SK-N-SH treated with all-trans-retinoic acid at 6 μM for 48 hours (cell line): Measurements from ENCODE around the gene ARHGAP15.

Source experiments
- ATAC-seq: fragments of 200-7000 bp; cut with Tn5 transposase; 3 replicates; pipeline ENCODE4 v1.9.1; 2020; ENCODE audit warnings: mild to moderate bottlenecking, moderate library complexity
- ARNTL ChIP-seq: fragments of 450-650 bp; formaldehyde crosslinking; IDR thresholded peaks from 2 replicates; pipeline ENCODE4 v1.5.0; 2020; ENCODE audit warnings: low read depth, mild to moderate bottlenecking, moderate library complexity, borderline replicate concordance
- CREB5 ChIP-seq: fragments of 250-450 bp; sonication (Bioruptor Pico); IDR thresholded peaks from 2 replicates; pipeline ENCODE4 v1.5.1; 2020; ENCODE audit warnings: low read depth, mild to moderate bottlenecking, moderate library complexity
- GLIS3 ChIP-seq: fragments of 250-450 bp; sonication (Bioruptor Pico); IDR thresholded peaks from 2 replicates; pipeline ENCODE4 v1.5.0; 2020; ENCODE audit warnings: mild to moderate bottlenecking, moderate library complexity
- ISL1 ChIP-seq: fragments of 250-450 bp; sonication (Bioruptor Pico); IDR thresholded peaks from 2 replicates; pipeline ENCODE4 v2.1.2; 2022; ENCODE audit warnings: mild to moderate bottlenecking, moderate library complexity
- OSR1 ChIP-seq: fragments of 250-450 bp; sonication (Bioruptor Pico); IDR thresholded peaks from 2 replicates; pipeline ENCODE4 v1.8.0; 2022; ENCODE audit warnings: moderate library complexity, mild to moderate bottlenecking, inconsistent platforms
- PATZ1 ChIP-seq: fragments of 250-450 bp; sonication (Bioruptor Pico); IDR thresholded peaks from 2 replicates; pipeline ENCODE4 v1.8.0; 2020; ENCODE audit warnings: mild to moderate bottlenecking, moderate library complexity, borderline replicate concordance
- POU6F1 ChIP-seq: fragments of 250-450 bp; sonication (Bioruptor Pico); IDR thresholded peaks from 2 replicates; pipeline ENCODE4 v1.8.0; 2021; ENCODE audit warnings: low read depth, mild to moderate bottlenecking, moderate library complexity, borderline replicate concordance
- PPARA ChIP-seq: fragments of 250-450 bp; sonication (Bioruptor Pico); IDR thresholded peaks from 2 replicates; pipeline ENCODE4 v1.5.0; 2020; ENCODE audit warnings: mild to moderate bottlenecking, borderline replicate concordance
- RARB ChIP-seq: fragments of 250-450 bp; sonication (Bioruptor Pico); IDR thresholded peaks from 2 replicates; pipeline ENCODE4 v1.8.0; 2021; ENCODE audit warnings: mild to moderate bottlenecking, moderate library complexity
- SNAI2 ChIP-seq: fragments of 250-450 bp; sonication (Bioruptor Pico); IDR thresholded peaks from 2 replicates; pipeline ENCODE4 v1.5.0; 2020; ENCODE audit warnings: mild to moderate bottlenecking, moderate library complexity
- TCF4 ChIP-seq: fragments of 250-450 bp; sonication (Bioruptor Pico); IDR thresholded peaks from 2 replicates; pipeline ENCODE4 v1.8.0; 2021; ENCODE audit warnings: mild to moderate bottlenecking, moderate library complexity, borderline replicate concordance
- ZC3H10 ChIP-seq: fragments of 250-450 bp; sonication (Bioruptor Pico); IDR thresholded peaks from 2 replicates; pipeline ENCODE4 v1.5.1; 2021; ENCODE audit warnings: mild to moderate bottlenecking, moderate library complexity
- ZFP3 ChIP-seq: fragments of 250-450 bp; sonication (Bioruptor Pico); IDR thresholded peaks from 2 replicates; pipeline ENCODE4 v1.5.0; 2020; ENCODE audit warnings: mild to moderate bottlenecking, moderate library complexity
- ZFP30 ChIP-seq: fragments of 450-650 bp; formaldehyde crosslinking; IDR thresholded peaks from 2 replicates; pipeline ENCODE4 v1.5.0; 2022; ENCODE audit warnings: mild to moderate bottlenecking, moderate library complexity
- ZNF565 ChIP-seq: fragments of 450-650 bp; formaldehyde crosslinking; conservative IDR thresholded peaks from 2 replicates; pipeline ENCODE4 v1.5.0; 2020; ENCODE audit warnings: low read depth, mild to moderate bottlenecking, moderate library complexity
- ZNF70 ChIP-seq: fragments of 450-650 bp; formaldehyde crosslinking; IDR thresholded peaks from 2 replicates; pipeline ENCODE4 v1.5.0; 2020; ENCODE audit warnings: mild to moderate bottlenecking, moderate library complexity
- ZNF8 ChIP-seq: fragments of 450-650 bp; formaldehyde crosslinking; IDR thresholded peaks from 2 replicates; pipeline ENCODE4 v1.5.0; 2020; ENCODE audit warnings: mild to moderate bottlenecking, moderate library complexity
- TF ChIP-seq, protein P1 (sequence below): fragments of 250-450 bp; sonication (Bioruptor Pico); IDR thresholded peaks from 2 replicates; pipeline ENCODE4 v1.5.0; 2020; ENCODE audit warnings: mild to moderate bottlenecking, moderate library complexity
- TF ChIP-seq, protein P2 (sequence below): fragments of 250-450 bp; sonication (Bioruptor Pico); IDR thresholded peaks from 2 replicates; pipeline ENCODE4 v1.5.1; 2021; ENCODE audit warnings: mild to moderate bottlenecking, moderate library complexity

Gene ARHGAP15

GRCh38 chr2:143255086-143255485, 125.9 kb downstream of the ARHGAP15 start:
- ATAC-seq, result no peak
- TF ChIP-seq GLIS3 (no peak), ZNF70 (no peak), ZNF8 (CRISPR knock-in tag) (no peak), ISL1 (CRISPR knock-in tag) (no peak), PATZ1 (CRISPR knock-in tag) (no peak)
- TF ChIP-seq, all 23 proteins: peak for 0

DNA sequence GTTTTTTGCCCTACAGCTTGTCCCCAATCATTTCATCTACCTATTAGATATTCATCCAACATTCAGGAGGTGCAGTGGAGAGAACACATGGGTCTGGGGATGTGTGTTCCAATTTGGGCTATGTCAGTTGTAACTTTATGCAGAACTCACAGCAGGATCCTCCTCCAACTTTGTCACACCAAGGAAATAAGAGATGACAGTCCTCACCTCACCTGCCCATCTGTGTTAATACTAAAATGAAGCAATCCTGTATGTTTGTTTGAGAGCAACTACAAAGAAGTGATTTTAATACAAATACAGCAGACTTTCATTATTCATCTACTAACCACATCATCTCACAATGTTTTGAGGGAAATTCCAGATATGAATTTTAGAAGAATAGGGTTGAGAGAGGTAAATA, 126.7 kb downstream of the ARHGAP15 start:
- ATAC-seq, result no peak
- no peak for TF ChIP-seq ZNF565 (CRISPR knock-in tag)
- no peak for TF ChIP-seq POU6F1 (CRISPR knock-in tag)
- TF ChIP-seq OSR1, result no peak
- TF ChIP-seq ZFP3 (CRISPR knock-in tag), result no peak
- TF ChIP-seq PPARA (CRISPR knock-in tag), result no peak
- TF ChIP-seq CREB5, result no peak
- TF ChIP-seq, protein P1, sequence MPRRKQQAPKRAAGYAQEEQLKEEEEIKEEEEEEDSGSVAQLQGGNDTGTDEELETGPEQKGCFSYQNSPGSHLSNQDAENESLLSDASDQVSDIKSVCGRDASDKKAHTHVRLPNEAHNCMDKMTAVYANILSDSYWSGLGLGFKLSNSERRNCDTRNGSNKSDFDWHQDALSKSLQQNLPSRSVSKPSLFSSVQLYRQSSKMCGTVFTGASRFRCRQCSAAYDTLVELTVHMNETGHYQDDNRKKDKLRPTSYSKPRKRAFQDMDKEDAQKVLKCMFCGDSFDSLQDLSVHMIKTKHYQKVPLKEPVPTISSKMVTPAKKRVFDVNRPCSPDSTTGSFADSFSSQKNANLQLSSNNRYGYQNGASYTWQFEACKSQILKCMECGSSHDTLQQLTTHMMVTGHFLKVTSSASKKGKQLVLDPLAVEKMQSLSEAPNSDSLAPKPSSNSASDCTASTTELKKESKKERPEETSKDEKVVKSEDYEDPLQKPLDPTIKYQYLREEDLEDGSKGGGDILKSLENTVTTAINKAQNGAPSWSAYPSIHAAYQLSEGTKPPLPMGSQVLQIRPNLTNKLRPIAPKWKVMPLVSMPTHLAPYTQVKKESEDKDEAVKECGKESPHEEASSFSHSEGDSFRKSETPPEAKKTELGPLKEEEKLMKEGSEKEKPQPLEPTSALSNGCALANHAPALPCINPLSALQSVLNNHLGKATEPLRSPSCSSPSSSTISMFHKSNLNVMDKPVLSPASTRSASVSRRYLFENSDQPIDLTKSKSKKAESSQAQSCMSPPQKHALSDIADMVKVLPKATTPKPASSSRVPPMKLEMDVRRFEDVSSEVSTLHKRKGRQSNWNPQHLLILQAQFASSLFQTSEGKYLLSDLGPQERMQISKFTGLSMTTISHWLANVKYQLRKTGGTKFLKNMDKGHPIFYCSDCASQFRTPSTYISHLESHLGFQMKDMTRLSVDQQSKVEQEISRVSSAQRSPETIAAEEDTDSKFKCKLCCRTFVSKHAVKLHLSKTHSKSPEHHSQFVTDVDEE (CRISPR knock-in tag), result no peak
- no peak for TF ChIP-seq ZNF8 (CRISPR knock-in tag)
- TF ChIP-seq RARB (CRISPR knock-in tag), result no peak
- no peak for TF ChIP-seq TCF4 (CRISPR knock-in tag)
- TF ChIP-seq ARNTL (CRISPR knock-in tag), result no peak
- no peak for TF ChIP-seq ISL1 (CRISPR knock-in tag)
- TF ChIP-seq, protein P2, sequence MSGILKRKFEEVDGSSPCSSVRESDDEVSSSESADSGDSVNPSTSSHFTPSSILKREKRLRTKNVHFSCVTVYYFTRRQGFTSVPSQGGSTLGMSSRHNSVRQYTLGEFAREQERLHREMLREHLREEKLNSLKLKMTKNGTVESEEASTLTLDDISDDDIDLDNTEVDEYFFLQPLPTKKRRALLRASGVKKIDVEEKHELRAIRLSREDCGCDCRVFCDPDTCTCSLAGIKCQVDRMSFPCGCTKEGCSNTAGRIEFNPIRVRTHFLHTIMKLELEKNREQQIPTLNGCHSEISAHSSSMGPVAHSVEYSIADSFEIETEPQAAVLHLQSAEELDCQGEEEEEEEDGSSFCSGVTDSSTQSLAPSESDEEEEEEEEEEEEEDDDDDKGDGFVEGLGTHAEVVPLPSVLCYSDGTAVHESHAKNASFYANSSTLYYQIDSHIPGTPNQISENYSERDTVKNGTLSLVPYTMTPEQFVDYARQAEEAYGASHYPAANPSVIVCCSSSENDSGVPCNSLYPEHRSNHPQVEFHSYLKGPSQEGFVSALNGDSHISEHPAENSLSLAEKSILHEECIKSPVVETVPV (CRISPR knock-in tag), result no peak
- no peak for TF ChIP-seq ZNF70
- no peak for TF ChIP-seq ZC3H10 (CRISPR knock-in tag)
- no peak for TF ChIP-seq PATZ1 (CRISPR knock-in tag)
- TF ChIP-seq SNAI2 (CRISPR knock-in tag), result no peak
- TF ChIP-seq, all 23 proteins: peak for 0

DNA sequence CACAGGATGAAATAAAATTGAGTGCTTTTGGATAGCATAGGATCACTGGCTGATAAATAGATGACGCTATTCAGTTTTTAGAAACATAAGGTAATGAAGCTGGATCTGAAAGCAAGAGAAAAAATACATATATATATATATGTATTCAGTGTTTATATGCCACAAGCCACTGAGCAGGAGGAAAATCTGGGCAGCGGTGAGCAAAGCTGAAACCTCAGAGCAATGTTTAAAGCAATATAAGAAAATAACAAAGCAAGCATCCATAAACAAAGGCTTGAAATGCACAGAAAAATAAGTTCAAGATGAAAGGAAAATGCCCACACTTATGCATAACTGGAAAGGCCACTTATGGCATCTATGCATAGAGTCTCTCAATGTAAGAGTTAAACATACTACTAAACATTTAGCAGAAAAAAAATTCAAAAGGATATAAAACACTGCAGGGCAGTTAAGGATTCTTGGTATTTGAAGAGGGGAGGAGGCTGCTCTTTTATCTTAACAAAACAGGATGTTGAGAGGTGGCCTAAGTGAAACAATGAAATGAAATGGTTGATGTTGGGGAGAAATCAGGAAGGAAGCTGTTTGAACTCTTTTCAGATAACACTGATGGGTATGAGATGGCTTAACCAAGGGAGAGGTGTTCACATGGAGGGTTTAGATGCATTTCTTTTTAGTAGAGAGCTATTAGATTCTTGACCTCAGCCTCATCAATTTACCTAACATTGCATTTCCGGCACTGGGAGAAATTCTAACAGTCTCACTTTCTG, 129.1 kb downstream of the ARHGAP15 start:
- ATAC-seq, result no peak
- TF ChIP-seq ZFP30 (CRISPR knock-in tag), result no peak
